ENCODE data around the gene TRIM10.

Gene TRIM10

DNA sequence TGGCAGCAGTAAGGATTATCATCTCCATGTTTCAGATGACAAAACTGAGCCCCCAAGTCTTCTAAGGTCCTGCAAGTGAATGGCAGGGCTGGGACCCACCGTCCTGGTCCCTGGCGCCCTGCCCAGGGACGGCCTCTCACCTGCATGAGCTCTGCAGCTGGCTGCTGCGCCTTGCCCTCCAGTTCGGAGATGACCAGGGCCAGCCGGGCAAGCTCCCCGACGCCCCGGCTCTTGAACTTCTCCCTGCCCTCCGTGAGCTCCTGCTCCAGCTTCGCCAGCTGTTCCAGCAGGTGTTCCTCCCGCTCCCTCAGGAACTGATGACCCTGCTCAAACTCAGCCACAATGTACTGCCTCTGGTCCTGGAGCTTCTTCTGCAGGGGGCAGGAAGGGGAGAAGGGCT lies 35.4 kb upstream of the TRIM10 start:
- no peaks in the 10 kb centered on the region for H3K4me1 ChIP-seq (ENCODE audit: control insufficient read depth, insufficient read depth, low read length, poor library complexity, severe bottlenecking)
- H3K4me3 ChIP-seq (ENCODE audit: insufficient read depth, low read depth, low read length, poor library complexity, severe bottlenecking), result no peak overlapping the region
- no peaks in the 10 kb centered on the region for H3K9me3 ChIP-seq (ENCODE audit: control insufficient read depth, low read length)
- no peak overlapping the region for H3K27ac ChIP-seq (ENCODE audit: insufficient read depth, low read length, poor library complexity, severe bottlenecking)
- peaks cover 85% of the 10 kb centered on the region for H3K36me3 ChIP-seq (ENCODE audit: control insufficient read depth, insufficient read depth, low read length)
- no peaks in the 10 kb centered on the region for H3K27me3 ChIP-seq (replicated peaks; ENCODE audit: control insufficient read depth, insufficient read depth, low read length, poor library complexity, severe bottlenecking)
- no peak for DNase-seq

DNA sequence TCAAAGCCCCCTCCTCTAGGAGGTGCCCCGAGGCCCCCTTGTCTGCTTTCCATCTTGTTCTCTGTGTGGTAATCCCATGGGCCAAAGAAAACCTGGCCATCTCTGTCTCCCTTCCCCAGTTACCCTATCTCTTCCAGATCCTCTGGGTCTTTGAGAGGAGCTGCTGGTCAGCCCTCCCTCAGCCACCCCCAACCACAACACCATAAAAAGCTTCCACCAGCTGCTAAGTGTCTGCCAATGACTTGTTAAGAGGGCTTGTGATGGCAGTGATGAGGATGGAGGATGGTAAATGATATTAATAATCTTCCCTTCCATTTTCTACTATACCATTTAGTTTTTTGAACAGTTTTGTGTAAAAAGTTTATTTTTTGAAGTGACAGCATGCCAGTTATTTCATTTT lies 34.9 kb upstream of the TRIM10 start:
- Histone ChIP-seq H3K4me3 (ENCODE audit: insufficient read depth, low read depth, low read length, poor library complexity, severe bottlenecking) (no peak overlapping the region), H3K27ac (ENCODE audit: insufficient read depth, low read length, poor library complexity, severe bottlenecking) (no peak overlapping the region), H3K36me3 (ENCODE audit: control insufficient read depth, insufficient read depth, low read length) (peaks cover 85% of the 10 kb centered on the region), H3K27me3 (replicated peaks; ENCODE audit: control insufficient read depth, insufficient read depth, low read length, poor library complexity, severe bottlenecking) (no peaks in the 10 kb centered on the region), H3K4me1 (ENCODE audit: control insufficient read depth, insufficient read depth, low read length, poor library complexity, severe bottlenecking) (no peaks in the 10 kb centered on the region), H3K9me3 (ENCODE audit: control insufficient read depth, low read length) (no peaks in the 10 kb centered on the region)
- no peak for DNase-seq

DNA sequence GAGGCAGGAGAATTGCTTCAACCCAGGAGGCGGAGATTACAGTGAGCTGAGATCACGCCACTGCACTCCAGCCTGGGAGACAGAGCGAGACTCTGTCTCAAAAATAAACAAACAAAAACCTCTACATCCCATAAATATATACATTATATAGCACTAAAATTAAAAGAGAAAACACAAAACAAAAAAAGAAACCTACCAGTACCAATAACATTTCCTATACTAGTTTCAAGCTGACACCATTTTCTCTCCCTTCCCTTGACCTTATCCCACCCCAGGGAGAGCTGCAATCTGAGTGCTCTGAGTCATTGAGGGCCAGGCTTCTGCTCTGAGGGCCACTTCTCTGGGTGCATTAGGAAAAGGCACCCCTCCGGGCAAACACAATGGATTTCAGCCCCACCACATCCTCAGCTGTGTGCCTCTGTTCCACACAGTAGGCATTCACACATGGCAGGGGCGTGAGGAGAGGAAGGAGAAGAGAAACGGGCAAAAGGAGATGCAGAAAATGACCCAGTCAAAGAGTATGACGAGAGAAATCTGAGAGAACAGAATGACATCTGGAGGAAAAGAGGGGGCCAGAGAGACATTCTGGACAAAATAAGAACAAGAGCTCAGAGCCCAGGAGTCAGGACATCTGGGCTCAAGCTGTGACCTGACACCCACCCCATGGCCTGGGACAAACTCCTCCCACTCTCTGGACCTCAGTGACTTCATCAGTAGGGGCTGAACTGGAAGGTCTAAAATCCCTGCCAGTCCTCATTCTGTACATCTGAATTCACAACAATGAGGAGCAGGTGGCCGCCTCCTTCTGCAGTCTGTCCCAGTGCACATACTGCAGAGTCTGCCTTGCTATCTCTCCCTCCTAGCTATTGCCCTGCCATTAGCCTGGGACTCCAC lies 34.0 kb upstream of the TRIM10 start:
- peaks cover 84% of the 10 kb centered on the region for H3K36me3 ChIP-seq (ENCODE audit: control insufficient read depth, insufficient read depth, low read length)

DNA sequence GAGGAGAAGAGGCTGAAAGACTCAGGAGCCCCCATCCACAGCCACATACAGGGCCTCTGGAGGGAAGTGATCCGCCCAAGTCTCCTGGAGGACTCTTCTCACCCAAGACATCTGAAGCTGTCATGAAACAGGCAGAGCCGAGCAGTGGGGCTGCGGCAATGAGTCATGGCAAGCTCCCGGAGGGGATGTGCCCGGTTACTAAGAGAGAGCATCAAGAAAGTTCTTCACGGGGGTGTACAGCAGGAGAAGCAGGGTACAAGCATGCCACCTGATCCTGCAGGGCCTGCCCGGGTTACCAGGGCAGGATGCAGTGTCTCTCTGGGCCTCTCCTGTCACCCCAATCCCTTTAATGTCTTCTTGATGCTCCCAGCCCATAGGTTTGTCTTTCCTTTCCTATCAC lies 31.1 kb upstream of the TRIM10 start:
- H3K9me3 ChIP-seq (ENCODE audit: control insufficient read depth, low read length), result no peaks in the 10 kb centered on the region

More for the DNA sequence above, 34.0 kb upstream of the TRIM10 start:
- peak overlapping the region; percentile 21 for H3K27ac ChIP-seq (ENCODE audit: insufficient read depth, low read length, poor library complexity, severe bottlenecking)
- no peak for DNase-seq
- no peaks in the 10 kb centered on the region for H3K27me3 ChIP-seq (replicated peaks; ENCODE audit: control insufficient read depth, insufficient read depth, low read length, poor library complexity, severe bottlenecking)
- no peak overlapping the region for H3K4me3 ChIP-seq (ENCODE audit: insufficient read depth, low read depth, low read length, poor library complexity, severe bottlenecking)
- H3K4me1 ChIP-seq (ENCODE audit: control insufficient read depth, insufficient read depth, low read length, poor library complexity, severe bottlenecking), result no peaks in the 10 kb centered on the region
- no peaks in the 10 kb centered on the region for H3K9me3 ChIP-seq (ENCODE audit: control insufficient read depth, low read length)

DNA sequence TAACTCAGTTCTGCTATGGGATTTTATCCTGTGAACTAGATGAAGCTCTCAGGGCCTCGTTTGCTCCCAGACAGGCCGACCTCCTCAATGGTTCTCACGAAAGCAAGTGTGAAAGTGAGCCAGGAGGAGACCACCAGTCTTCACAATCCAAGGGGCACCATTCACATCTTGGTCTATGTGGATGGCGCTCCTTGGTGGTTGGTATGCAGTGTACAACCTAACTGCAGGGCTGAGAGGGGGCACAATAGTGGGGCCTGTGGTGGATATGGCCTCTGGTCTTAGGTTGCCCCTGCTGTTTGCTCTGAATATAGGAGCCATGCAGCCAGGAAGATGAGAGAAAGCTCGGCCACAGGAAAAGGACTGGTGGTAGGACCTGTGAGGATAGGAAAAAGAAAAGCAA lies 27.5 kb upstream of the TRIM10 start:
- Histone ChIP-seq H3K27ac (ENCODE audit: insufficient read depth, low read length, poor library complexity, severe bottlenecking) (no peak overlapping the region), H3K4me1 (ENCODE audit: control insufficient read depth, insufficient read depth, low read length, poor library complexity, severe bottlenecking) (no peaks in the 10 kb centered on the region), H3K27me3 (replicated peaks; ENCODE audit: control insufficient read depth, insufficient read depth, low read length, poor library complexity, severe bottlenecking) (no peaks in the 10 kb centered on the region), H3K36me3 (ENCODE audit: control insufficient read depth, insufficient read depth, low read length) (peaks cover 57% of the 10 kb centered on the region), H3K9me3 (ENCODE audit: control insufficient read depth, low read length) (no peaks in the 10 kb centered on the region), H3K4me3 (ENCODE audit: insufficient read depth, low read depth, low read length, poor library complexity, severe bottlenecking) (no peak overlapping the region)
- DNase-seq, result no peak

More for the DNA sequence above, 31.1 kb upstream of the TRIM10 start:
- Histone ChIP-seq H3K27me3 (replicated peaks; ENCODE audit: control insufficient read depth, insufficient read depth, low read length, poor library complexity, severe bottlenecking) (no peaks in the 10 kb centered on the region), H3K4me1 (ENCODE audit: control insufficient read depth, insufficient read depth, low read length, poor library complexity, severe bottlenecking) (no peaks in the 10 kb centered on the region), H3K36me3 (ENCODE audit: control insufficient read depth, insufficient read depth, low read length) (peaks cover 74% of the 10 kb centered on the region), H3K4me3 (ENCODE audit: insufficient read depth, low read depth, low read length, poor library complexity, severe bottlenecking) (no peak overlapping the region), H3K27ac (ENCODE audit: insufficient read depth, low read length, poor library complexity, severe bottlenecking) (no peak overlapping the region)
- no peak for DNase-seq

DNA sequence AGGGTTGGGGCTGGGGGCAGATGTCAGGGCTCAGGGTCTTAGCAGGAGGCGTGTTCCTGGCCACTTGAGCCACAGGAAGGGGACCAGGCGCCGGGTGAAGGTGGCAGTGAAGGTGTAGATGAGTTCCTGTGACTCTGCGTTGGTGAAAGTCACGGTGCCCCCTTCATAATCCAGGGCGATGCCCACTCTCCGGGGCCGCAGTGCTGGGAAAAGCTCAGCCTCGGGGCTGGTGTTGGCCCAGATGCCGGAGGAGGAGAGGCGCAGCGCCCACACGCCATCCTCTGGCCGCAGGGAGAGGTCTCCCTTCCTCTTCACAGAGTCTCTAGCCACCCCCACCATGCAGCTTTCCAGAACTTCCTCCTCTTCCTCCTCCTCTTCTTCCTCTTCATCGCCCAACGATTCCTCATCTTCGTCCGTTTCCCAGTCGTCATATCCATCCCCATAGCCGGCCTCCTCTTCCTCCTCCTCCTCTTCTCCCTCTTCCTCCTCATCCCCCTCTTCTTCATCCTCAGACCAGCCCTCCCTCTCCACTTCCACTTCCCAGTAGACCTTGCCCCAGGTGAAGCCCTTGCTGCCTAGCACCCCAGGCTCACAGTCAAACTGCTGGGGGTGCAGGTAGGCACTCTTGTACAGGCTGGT lies 25.0 kb upstream of the TRIM10 start:
- Histone ChIP-seq H3K36me3 (ENCODE audit: control insufficient read depth, insufficient read depth, low read length) (peaks cover 40% of the 10 kb centered on the region), H3K4me3 (ENCODE audit: insufficient read depth, low read depth, low read length, poor library complexity, severe bottlenecking) (no peak overlapping the region), H3K4me1 (ENCODE audit: control insufficient read depth, insufficient read depth, low read length, poor library complexity, severe bottlenecking) (no peaks in the 10 kb centered on the region), H3K27ac (ENCODE audit: insufficient read depth, low read length, poor library complexity, severe bottlenecking) (no peak overlapping the region), H3K27me3 (replicated peaks; ENCODE audit: control insufficient read depth, insufficient read depth, low read length, poor library complexity, severe bottlenecking) (no peaks in the 10 kb centered on the region), H3K9me3 (ENCODE audit: control insufficient read depth, low read length) (no peaks in the 10 kb centered on the region)
- DNase-seq, result no peak

DNA sequence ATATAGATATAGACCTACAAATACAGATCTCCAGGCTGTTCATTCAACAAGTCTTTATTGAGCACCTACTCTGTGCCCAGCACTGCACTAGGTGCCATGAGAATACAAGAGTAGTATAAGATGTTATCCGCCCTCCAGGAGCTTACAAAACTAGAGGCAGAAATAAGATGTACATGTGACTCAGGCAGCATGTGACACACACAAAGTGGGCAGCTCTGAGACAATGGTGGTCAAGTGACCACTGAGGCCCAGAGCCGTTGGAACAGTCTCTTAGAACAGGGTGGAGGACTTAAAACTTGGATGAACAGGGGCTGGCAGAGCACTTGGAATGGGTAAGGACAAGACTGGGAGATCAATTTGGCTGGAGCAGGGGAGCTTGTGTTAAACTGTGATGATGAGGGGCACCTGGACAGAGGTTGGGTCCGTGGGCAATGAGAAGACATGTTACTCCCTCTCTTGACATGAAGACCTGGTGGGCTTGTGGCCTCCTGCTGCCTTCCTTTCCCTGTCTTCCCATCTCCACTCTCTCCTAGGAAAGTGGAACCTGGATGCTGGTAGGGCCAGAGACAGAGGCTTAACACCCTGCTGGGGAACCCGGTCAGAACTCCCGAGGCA lies 23.5 kb upstream of the TRIM10 start:
- H3K9me3 ChIP-seq (ENCODE audit: control insufficient read depth, low read length), result no peaks in the 10 kb centered on the region
- no peaks in the 10 kb centered on the region for H3K4me1 ChIP-seq (ENCODE audit: control insufficient read depth, insufficient read depth, low read length, poor library complexity, severe bottlenecking)
- H3K36me3 ChIP-seq (ENCODE audit: control insufficient read depth, insufficient read depth, low read length), result peaks cover 26% of the 10 kb centered on the region
- H3K27me3 ChIP-seq (replicated peaks; ENCODE audit: control insufficient read depth, insufficient read depth, low read length, poor library complexity, severe bottlenecking), result no peaks in the 10 kb centered on the region
- no peak for DNase-seq
- no peak overlapping the region for H3K4me3 ChIP-seq (ENCODE audit: insufficient read depth, low read depth, low read length, poor library complexity, severe bottlenecking)
- no peak overlapping the region for H3K27ac ChIP-seq (ENCODE audit: insufficient read depth, low read length, poor library complexity, severe bottlenecking)

DNA sequence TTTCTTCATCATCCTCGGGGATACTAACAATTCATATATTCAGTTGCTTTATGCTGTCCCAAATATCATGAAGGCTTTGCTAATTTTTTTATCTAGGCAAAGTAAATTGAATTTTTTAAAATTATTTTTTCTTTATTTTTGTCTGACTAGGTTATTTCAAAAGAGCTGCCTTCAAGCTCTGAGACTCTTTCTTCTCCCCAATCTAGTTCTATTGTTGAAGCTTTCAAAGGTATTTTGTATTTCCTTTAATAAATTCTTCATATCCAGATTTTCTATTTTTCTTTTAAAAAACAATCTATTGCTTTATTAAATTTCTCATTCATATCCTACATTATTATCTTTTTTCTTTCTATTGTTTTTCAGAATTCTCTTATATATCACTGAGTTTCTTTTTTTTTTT lies 19.1 kb upstream of the TRIM10 start:
- no peaks in the 10 kb centered on the region for H3K9me3 ChIP-seq (ENCODE audit: control insufficient read depth, low read length)

DNA sequence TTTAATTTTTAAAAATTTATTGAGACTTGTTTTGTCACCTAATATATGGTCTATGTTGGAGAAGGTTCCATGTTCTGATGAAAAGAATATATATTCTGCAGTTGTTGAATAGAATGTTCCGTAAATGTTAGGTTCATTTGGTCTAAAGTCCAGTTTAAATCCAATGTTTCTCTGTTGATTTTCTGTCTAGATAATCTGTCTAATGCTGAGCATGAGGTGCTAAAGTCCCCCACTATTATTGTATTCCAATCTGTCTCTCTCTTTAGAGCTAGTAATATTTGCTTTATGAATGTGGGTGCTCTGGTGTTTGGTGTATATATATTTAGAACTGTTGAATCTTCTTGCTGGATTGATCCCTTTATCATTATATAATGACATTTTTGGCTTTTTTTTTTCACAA lies 17.8 kb upstream of the TRIM10 start:
- Histone ChIP-seq H3K4me3 (ENCODE audit: insufficient read depth, low read depth, low read length, poor library complexity, severe bottlenecking) (no peak overlapping the region), H3K27ac (ENCODE audit: insufficient read depth, low read length, poor library complexity, severe bottlenecking) (no peak overlapping the region), H3K27me3 (replicated peaks; ENCODE audit: control insufficient read depth, insufficient read depth, low read length, poor library complexity, severe bottlenecking) (peaks cover 4% of the 10 kb centered on the region), H3K36me3 (ENCODE audit: control insufficient read depth, insufficient read depth, low read length) (no peaks in the 10 kb centered on the region), H3K9me3 (ENCODE audit: control insufficient read depth, low read length) (no peaks in the 10 kb centered on the region), H3K4me1 (ENCODE audit: control insufficient read depth, insufficient read depth, low read length, poor library complexity, severe bottlenecking) (no peaks in the 10 kb centered on the region)
- DNase-seq, result no peak

More for the DNA sequence above, 19.1 kb upstream of the TRIM10 start:
- Histone ChIP-seq H3K36me3 (ENCODE audit: control insufficient read depth, insufficient read depth, low read length) (no peaks in the 10 kb centered on the region), H3K4me1 (ENCODE audit: control insufficient read depth, insufficient read depth, low read length, poor library complexity, severe bottlenecking) (no peaks in the 10 kb centered on the region), H3K27me3 (replicated peaks; ENCODE audit: control insufficient read depth, insufficient read depth, low read length, poor library complexity, severe bottlenecking) (peaks cover 4% of the 10 kb centered on the region), H3K4me3 (ENCODE audit: insufficient read depth, low read depth, low read length, poor library complexity, severe bottlenecking) (no peak overlapping the region), H3K27ac (ENCODE audit: insufficient read depth, low read length, poor library complexity, severe bottlenecking) (no peak overlapping the region)
- DNase-seq, result no peak

DNA sequence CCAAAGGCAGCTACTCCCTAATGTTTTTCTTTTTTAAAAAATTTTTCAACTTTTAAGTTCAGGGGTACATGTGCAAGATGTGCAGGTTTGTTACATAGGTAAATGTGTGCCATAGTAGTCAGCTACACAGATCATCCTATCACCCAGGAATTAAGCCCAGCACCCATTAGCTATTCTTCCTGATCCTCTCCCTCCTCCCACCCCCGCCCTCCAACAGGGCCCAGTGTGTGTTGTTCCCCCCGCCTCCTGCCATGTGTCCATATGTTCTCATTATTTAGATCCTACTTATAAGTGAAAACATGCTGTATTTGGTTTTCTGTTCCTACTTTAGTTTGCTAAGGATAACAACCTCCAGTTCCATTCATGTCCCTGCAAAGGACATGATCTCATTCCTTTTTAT lies 14.8 kb upstream of the TRIM10 start:
- DNase-seq, result no peak
- Histone ChIP-seq H3K4me1 (ENCODE audit: control insufficient read depth, insufficient read depth, low read length, poor library complexity, severe bottlenecking) (peaks cover 4% of the 10 kb centered on the region), H3K36me3 (ENCODE audit: control insufficient read depth, insufficient read depth, low read length) (no peaks in the 10 kb centered on the region), H3K4me3 (ENCODE audit: insufficient read depth, low read depth, low read length, poor library complexity, severe bottlenecking) (no peak overlapping the region), H3K9me3 (ENCODE audit: control insufficient read depth, low read length) (no peaks in the 10 kb centered on the region), H3K27me3 (replicated peaks; ENCODE audit: control insufficient read depth, insufficient read depth, low read length, poor library complexity, severe bottlenecking) (peaks cover 20% of the 10 kb centered on the region), H3K27ac (ENCODE audit: insufficient read depth, low read length, poor library complexity, severe bottlenecking) (no peak overlapping the region)
